Choroid plexus epithelial cell (primary cell): ENCODE data around the gene ANKS6.

Source experiments
- DNase-seq: peaks from one replicate; pipeline ENCODE4 v3.0.0-alpha.2; 2010; ENCODE audit warnings: low read depth
- H3K4me3 ChIP-seq: 2 replicates; pipeline ENCODE4 v1.5.1; 2011; ENCODE audit warnings: low read depth, mild to moderate bottlenecking, control low read depth, low read length, moderate library complexity
- TF ChIP-seq, protein P1 (sequence below): conservative IDR thresholded peaks from 2 replicates; pipeline ENCODE4 v1.5.1; 2011; ENCODE audit warnings: low read depth, mild to moderate bottlenecking, control low read depth, inconsistent platforms, low read length, moderate library complexity

ANKS6 gene

DNA sequence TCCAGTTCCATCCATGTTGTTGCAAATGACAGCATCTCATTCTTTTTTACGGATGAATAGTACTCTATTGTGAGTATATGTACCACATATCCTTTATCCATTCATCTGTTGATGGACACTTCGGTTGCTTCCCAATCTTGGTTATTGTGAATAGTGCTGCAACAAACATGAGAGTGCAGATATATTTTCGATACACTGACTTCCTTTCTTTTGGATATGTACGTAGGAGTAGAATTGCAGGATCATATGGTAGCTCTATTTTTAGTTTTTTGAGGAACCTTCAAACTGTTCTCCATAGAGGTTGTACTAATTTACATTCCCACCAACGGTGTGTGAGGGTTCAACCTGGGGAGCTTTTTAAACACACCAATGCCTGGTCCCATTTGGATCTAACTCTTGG, 33.4 kb upstream of the ANKS6 start:
- no peak for DNase-seq
- no peak overlapping the region for H3K4me3 ChIP-seq
- TF ChIP-seq, protein P1, sequence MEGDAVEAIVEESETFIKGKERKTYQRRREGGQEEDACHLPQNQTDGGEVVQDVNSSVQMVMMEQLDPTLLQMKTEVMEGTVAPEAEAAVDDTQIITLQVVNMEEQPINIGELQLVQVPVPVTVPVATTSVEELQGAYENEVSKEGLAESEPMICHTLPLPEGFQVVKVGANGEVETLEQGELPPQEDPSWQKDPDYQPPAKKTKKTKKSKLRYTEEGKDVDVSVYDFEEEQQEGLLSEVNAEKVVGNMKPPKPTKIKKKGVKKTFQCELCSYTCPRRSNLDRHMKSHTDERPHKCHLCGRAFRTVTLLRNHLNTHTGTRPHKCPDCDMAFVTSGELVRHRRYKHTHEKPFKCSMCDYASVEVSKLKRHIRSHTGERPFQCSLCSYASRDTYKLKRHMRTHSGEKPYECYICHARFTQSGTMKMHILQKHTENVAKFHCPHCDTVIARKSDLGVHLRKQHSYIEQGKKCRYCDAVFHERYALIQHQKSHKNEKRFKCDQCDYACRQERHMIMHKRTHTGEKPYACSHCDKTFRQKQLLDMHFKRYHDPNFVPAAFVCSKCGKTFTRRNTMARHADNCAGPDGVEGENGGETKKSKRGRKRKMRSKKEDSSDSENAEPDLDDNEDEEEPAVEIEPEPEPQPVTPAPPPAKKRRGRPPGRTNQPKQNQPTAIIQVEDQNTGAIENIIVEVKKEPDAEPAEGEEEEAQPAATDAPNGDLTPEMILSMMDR: no peak

DNA sequence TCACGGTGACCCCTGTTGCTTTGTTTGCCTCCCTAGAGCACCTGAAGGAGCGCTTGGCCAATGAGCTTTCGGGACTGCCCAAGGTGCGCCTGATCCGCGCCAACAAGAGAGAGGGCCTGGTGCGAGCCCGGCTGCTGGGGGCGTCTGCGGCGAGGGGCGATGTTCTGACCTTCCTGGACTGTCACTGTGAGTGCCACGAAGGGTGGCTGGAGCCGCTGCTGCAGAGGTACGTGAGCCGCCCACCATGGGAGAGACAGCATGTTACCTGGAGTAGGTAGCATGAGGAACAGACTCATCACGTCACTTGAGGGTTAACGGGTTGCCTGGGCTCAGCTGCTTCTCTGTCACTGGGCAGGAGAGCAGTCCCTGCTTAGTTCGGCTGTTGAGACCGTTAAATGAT, 30.4 kb upstream of the ANKS6 start:
- H3K4me3 ChIP-seq: no peak overlapping the region
- TF ChIP-seq, protein P1: no peak
- DNase-seq: no peak

DNA sequence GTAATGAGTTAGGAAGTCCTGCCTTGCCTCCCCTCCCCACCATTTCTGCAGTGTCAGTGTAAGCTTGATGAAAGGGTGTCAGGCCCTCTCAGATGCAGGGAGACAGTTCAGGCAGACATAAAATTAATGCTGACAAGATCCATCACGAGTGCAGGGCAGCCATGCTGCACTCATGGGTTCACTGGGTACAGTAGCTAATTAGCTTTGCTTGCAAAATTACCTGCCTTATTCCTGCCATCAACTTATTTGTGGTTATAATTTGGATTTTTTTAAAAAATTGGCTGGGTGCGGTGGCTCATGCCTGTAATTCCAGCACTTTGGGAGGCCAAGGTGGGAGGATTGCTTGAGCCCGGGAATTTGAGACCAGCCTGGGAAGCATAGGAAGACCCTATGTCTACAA, 29.1 kb upstream of the ANKS6 start:
- no peak overlapping the region for H3K4me3 ChIP-seq
- no peak for DNase-seq
- TF ChIP-seq, protein P1: no peak

DNA sequence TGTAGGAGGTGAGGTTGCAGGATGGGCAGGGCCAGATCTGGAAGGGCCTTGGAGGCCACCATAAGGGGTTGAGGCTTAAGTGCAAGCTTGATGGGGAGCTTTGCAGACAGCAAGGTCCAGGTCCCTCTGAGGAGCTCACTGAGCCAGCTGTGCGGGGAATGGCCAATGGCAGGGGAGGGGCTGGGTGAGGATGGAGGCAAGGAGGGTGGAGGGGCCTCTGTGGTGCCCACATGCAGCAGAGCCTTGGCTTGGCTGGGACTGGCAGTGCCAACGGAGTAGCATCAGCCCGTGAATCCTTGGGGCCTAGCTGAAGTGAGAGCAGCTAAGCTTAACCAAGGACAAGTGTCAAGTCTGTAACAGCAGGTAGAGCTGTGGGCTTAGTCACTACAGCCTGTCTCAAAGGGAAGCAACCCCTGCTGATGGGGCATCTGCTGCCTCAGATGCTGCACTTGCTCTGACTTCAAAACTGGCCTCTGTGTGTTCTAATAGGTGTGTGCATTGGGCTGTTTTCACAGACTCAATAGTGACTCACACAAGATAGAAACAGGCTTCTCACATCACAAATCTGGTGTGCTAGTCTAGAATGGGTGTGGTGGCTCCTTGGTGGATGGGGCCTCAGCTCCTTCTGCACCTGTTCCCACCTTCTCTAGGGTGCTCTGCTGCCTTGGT, 27.4 kb upstream of the ANKS6 start:
- DNase-seq: no peak
- TF ChIP-seq, protein P1: no peak

DNA sequence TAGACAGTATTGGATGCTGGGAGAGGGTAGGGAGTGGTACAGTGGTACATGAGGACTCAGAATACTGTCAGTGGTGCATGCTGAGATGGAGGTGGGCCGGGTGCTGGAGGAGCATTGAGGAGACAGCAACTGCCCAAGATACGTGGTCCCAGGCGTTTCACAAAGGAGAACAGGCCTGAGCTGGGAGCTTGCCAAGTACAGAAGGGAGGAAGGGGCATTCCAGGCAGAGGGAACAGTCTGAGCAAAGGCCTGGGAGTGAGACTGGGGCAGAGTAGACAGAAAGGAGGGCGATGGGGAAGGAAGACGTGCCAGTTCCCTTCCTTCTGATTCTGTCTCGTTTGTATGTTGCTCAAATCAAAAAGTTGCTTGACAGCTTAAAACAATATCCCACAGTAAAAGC, 26.3 kb upstream of the ANKS6 start:
- no peak for DNase-seq
- TF ChIP-seq, protein P1: no peak
- H3K4me3 ChIP-seq: no peak overlapping the region

More for the DNA sequence above, 27.4 kb upstream of the ANKS6 start:
- no peak overlapping the region for H3K4me3 ChIP-seq

DNA sequence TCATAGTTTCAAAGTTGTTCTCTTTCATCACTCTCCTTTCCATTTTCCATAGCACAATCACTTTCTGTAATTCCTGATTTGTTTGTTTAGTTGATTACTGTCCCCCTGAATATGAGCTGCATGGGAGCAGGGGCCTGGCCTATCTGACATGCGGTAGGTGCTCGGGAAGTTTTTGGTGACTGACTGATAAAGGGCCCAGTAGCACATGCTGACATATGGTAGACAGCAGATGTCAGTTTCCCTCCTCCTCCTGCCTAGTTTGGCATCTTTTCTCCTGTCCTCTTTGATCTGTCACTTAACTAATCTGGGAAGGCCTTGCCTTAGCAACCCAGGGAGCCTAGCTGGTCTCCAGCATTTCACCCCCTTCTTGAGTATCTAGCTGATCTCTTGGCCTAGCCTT, 25.5 kb upstream of the ANKS6 start:
- TF ChIP-seq, protein P1: no peak
- H3K4me3 ChIP-seq: no peak overlapping the region
- no peak for DNase-seq

DNA sequence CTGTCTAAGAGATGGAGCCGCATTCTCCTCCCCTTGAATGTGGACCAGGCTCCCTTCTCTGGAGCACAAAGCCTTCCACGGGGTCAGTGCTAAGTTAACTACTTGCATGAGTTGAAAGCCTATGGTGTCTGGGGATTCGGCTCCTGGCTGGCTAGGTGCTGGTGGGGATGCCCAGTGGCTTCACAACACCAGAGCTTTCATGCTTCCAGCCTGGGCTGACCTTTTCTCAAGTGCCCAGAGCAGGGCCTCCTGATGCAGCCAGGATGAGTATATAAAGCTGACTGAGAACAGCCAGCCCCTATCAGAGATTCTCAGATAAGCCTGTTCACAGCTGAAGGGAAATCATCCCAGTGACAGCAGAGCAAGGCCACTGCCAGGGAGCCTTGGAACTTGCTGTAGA, 22.9 kb upstream of the ANKS6 start:
- TF ChIP-seq, protein P1: no peak
- no peak overlapping the region for H3K4me3 ChIP-seq
- no peak for DNase-seq
